ENCODE results near the gene MARCHF6.
A peak's percentile ranks its signal among the peaks of the same experiment; 100 is the strongest.
"Not testable (repeated sequence)": the region's sequence is repeated elsewhere in the genome, so short reads cannot be mapped to it uniquely, and the experiment has no call there.

The MARCHF6 gene

DNA sequence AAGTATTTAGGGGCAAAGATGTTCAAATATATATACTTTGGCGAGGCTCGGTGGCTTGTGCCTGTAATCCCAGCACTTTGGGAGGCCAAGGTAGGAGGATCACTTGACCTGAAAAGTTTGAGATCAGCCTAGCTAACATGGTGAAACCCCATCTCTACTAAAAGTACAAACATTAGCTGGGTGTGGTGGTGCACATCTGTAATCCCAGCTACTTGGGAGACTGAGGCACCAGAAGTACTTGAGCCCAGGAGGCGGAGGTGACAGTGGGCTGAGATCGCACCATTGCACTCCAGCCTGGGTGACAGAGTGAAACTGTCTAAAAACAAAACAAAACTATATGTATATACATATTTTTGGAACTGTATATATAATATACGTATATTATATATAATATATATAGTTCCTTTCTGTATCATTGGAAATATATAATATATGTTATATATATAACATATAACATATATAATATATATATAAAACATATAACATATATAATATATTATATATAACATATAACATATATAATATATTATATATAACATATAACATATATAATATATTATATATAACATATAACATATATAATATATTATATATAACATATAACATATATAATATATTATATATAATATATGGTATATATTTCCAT, 8.9 kb upstream of the MARCHF6 start:
- not testable (repeated sequence) for H3K4me3 ChIP-seq (ENCODE audit: low read depth in 1 of 5, low read length in 5 of 5); H3K9ac ChIP-seq (ENCODE audit: low read length in 5 of 5); H3K36me3 ChIP-seq (ENCODE audit: control insufficient read depth in 5 of 5, insufficient read depth in 5 of 5, low read length in 5 of 5); H3K27me3 ChIP-seq (ENCODE audit: control insufficient read depth in 5 of 5, insufficient read depth in 4 of 5, low read length in 5 of 5); H3K27ac ChIP-seq (ENCODE audit: low read depth, low read length); H3K9me3 ChIP-seq (ENCODE audit: control insufficient read depth in 5 of 5, low read length in 5 of 5); H3K4me1 ChIP-seq (ENCODE audit: control insufficient read depth in 5 of 5, insufficient read depth in 5 of 5, low read length in 5 of 5)

DNA sequence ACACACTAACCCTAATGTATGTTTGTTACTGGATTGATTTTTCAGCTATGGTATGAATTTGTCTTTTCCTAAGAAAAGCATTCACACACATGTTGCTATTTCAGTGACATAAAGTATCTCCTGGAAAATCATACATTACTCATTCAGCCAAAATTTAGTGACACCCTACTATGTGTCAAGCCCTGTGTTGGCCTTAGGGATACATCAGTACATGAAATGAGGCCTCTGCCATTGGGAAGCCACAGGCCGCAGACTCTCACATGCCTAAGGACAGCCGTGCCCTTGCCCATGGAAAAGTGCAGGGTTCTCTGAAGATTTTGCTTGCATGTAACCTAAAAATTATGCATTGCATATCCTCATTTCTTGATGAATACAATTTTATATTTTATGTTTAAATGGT, 5.2 kb upstream of the MARCHF6 start:
- no peaks in the 10 kb centered on the region for H3K9me3 ChIP-seq (ENCODE audit: control insufficient read depth in 5 of 5, low read length in 5 of 5)
- no peak overlapping the region for H3K9ac ChIP-seq (ENCODE audit: low read length in 5 of 5)
- H3K4me3 ChIP-seq (ENCODE audit: low read depth in 1 of 5, low read length in 5 of 5), result no peak overlapping the region
- peaks cover 3 to 15% (median 8%) of the 10 kb centered on the region in 5 donors for H3K4me1 ChIP-seq (ENCODE audit: control insufficient read depth in 5 of 5, insufficient read depth in 5 of 5, low read length in 5 of 5)
- H3K27me3 ChIP-seq (ENCODE audit: control insufficient read depth in 5 of 5, insufficient read depth in 4 of 5, low read length in 5 of 5), result no peaks in the 10 kb centered on the region
- no peaks in the 10 kb centered on the region for H3K36me3 ChIP-seq (ENCODE audit: control insufficient read depth in 5 of 5, insufficient read depth in 5 of 5, low read length in 5 of 5)
- H3K27ac ChIP-seq (ENCODE audit: low read depth, low read length), result no peak overlapping the region

DNA sequence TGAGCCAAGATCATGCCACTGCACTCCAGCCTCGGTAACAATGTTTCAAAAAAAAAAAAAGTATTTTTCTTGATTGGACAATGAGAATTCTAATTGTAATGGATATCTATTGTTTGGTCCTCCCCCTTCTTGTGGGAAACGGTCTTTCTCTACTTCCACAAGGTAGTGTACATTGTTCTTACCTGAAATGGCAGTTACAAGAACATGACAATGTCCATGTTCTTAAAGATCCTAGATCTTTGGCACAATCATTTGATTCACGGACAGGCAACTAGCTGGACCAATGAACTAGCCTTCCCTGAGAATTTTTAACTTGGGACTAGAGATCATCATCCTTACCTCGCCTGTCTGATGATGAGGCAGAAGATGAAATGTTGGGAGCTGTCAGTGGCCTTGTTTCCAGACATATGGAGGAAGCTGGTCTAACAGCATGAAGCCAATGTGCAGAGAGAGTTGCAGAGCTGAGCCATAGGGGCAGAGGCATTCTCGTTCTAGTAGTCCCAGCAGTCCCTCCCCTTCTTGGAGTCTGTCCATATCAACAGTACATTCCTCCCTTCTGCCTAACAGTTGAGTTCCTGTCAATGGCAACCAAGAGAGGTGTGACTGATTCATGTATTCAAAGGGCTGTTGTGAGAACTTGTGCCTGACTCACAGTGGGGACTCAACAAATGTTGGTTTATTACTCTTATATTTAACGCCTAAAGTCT, 2.1 kb upstream of the MARCHF6 start:
- Histone ChIP-seq H3K9me3 (ENCODE audit: control insufficient read depth in 5 of 5, low read length in 5 of 5) (no peaks in the 10 kb centered on the region), H3K9ac (ENCODE audit: low read length in 5 of 5) (no peak overlapping the region), H3K4me3 (ENCODE audit: low read depth in 1 of 5, low read length in 5 of 5) (no peak overlapping the region), H3K27ac (ENCODE audit: low read depth, low read length) (no peak overlapping the region), H3K36me3 (ENCODE audit: control insufficient read depth in 5 of 5, insufficient read depth in 5 of 5, low read length in 5 of 5) (no peaks in the 10 kb centered on the region), H3K4me1 (ENCODE audit: control insufficient read depth in 5 of 5, insufficient read depth in 5 of 5, low read length in 5 of 5) (peaks cover 3 to 28% (median 21%) of the 10 kb centered on the region in 5 donors), H3K27me3 (ENCODE audit: control insufficient read depth in 5 of 5, insufficient read depth in 4 of 5, low read length in 5 of 5) (no peaks in the 10 kb centered on the region)

DNA sequence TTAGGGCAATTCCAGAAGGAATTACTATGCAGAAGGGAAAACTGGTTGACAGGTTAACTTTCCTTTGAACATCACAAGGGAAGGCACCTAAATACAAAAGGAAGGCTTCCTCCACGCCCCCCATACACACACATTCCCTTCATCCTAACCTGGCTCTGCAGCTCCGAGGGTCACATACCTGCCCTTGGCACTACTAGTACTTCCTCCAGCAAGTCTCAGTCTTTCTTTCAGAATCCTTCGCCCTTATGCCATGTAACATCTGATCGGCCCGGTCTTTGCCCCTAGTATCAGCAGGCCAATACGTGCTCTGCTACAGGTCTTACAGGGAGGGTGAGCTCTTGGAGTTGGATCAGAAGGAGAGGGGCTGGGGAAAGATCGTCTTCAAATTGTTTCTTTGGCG, 1.6 kb upstream of the MARCHF6 start:
- Histone ChIP-seq H3K27me3 (ENCODE audit: control insufficient read depth in 5 of 5, insufficient read depth in 4 of 5, low read length in 5 of 5) (no peaks in the 10 kb centered on the region), H3K9me3 (ENCODE audit: control insufficient read depth in 5 of 5, low read length in 5 of 5) (no peaks in the 10 kb centered on the region), H3K9ac (ENCODE audit: low read length in 5 of 5) (no peak overlapping the region), H3K36me3 (ENCODE audit: control insufficient read depth in 5 of 5, insufficient read depth in 5 of 5, low read length in 5 of 5) (no peaks in the 10 kb centered on the region), H3K27ac (ENCODE audit: low read depth, low read length) (peak overlapping the region; percentile 94), H3K4me1 (ENCODE audit: control insufficient read depth in 5 of 5, insufficient read depth in 5 of 5, low read length in 5 of 5) (peaks cover 3 to 33% (median 25%) of the 10 kb centered on the region in 5 donors), H3K4me3 (ENCODE audit: low read depth in 1 of 5, low read length in 5 of 5) (no peak overlapping the region)

DNA sequence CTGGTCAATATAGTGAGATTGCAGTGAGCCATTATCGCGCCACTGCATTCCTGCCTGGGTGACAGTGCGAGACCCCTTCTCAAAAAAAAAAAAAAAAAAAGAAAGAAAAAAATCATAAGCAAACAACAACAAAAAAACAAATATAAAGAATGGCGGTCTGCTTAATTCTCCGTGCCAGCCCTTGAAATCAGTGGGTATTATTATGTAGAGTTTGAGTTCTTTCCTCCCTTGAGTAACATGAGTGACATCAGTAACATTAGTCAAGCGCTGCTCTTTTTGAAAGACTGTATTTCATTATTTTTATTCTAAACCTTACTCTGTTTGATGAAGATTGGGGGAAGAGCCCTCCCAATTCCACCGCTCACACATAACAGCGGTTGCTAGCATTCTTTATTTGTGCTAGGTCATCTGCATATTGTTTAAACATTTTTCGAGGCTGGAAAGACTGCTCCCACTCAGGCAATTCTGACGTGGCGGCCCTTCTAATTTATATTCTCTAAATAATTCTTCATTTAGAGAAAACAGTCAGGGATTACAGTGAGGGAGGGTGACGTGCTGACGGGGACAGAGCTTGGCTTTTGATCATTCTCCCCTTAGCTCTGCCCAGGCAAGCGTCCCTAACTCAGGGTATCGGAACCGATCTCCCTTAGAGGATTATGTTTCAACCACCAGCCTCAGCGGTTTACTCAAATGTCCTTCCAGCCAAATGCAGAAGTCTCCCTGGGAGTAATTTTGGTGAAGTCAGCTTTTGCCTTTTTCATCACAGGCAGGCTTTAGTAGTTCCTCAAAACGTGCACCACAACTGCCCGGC, 860 bp upstream of the MARCHF6 start:
- Histone ChIP-seq H3K4me3 (ENCODE audit: low read depth in 1 of 5, low read length in 5 of 5) (peak overlapping the region; percentile 73 to 91 (median 84)), H3K9me3 (ENCODE audit: control insufficient read depth in 5 of 5, low read length in 5 of 5) (no peaks in the 10 kb centered on the region), H3K27ac (ENCODE audit: low read depth, low read length) (peak overlapping the region; percentile 94), H3K27me3 (ENCODE audit: control insufficient read depth in 5 of 5, insufficient read depth in 4 of 5, low read length in 5 of 5) (no peaks in the 10 kb centered on the region), H3K36me3 (ENCODE audit: control insufficient read depth in 5 of 5, insufficient read depth in 5 of 5, low read length in 5 of 5) (no peaks in the 10 kb centered on the region), H3K9ac (ENCODE audit: low read length in 5 of 5) (peak overlapping the region; percentile 79 to 95 (median 91)), H3K4me1 (ENCODE audit: control insufficient read depth in 5 of 5, insufficient read depth in 5 of 5, low read length in 5 of 5) (peaks cover 3 to 40% (median 29%) of the 10 kb centered on the region in 5 donors)

DNA sequence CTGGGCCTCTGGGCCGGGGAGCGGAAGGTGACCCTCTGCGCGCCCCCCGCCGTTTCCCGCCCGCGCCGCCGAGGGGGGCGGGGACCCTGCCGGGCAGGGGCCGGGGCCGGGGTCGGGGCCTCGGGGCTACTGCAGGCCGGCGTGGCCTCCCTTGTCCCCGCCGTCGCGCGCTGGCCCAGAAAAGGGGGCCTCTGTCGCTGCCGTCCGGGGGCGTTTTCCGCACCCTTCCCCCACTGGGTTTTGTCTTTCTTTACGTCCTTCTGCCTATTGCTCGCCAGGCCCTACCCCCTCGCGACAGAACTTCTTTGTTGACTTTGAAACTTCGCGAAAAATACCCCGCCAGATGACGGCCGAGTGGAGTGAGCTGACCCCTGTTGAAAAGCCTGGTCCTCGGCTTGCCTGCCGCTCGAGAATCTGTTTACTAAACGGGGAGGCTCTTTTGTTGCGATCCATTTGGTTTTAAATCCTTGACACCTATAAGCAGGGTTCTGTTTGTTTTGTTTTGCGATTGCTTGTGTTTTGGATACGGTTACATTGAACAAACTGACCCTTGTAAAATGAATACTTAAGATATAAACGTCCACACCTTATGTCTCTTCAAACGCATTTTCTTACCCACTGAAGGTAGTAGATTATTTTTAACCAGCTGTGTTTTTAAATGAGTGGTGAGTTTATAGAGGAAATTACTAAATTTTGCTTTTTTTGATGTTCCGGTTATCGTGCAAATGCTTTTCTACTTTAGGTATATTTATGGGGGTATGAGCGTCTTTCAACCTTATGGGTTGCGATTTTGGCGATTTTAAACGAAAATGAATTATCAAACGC, 765 bp downstream of the MARCHF6 start:
- Histone ChIP-seq H3K4me3 (ENCODE audit: low read depth in 1 of 5, low read length in 5 of 5) (peak overlapping the region; percentile 73 to 92 (median 86)), H3K27me3 (ENCODE audit: control insufficient read depth in 5 of 5, insufficient read depth in 4 of 5, low read length in 5 of 5) (no peaks in the 10 kb centered on the region), H3K36me3 (ENCODE audit: control insufficient read depth in 5 of 5, insufficient read depth in 5 of 5, low read length in 5 of 5) (peaks cover 0 to 3% (median 0%) of the 10 kb centered on the region in 5 donors), H3K27ac (ENCODE audit: low read depth, low read length) (peak overlapping the region; percentile 94), H3K9me3 (ENCODE audit: control insufficient read depth in 5 of 5, low read length in 5 of 5) (no peaks in the 10 kb centered on the region), H3K9ac (ENCODE audit: low read length in 5 of 5) (peak overlapping the region; percentile 90 to 95 (median 91)), H3K4me1 (ENCODE audit: control insufficient read depth in 5 of 5, insufficient read depth in 5 of 5, low read length in 5 of 5) (peaks cover 3 to 46% (median 38%) of the 10 kb centered on the region in 5 donors)

DNA sequence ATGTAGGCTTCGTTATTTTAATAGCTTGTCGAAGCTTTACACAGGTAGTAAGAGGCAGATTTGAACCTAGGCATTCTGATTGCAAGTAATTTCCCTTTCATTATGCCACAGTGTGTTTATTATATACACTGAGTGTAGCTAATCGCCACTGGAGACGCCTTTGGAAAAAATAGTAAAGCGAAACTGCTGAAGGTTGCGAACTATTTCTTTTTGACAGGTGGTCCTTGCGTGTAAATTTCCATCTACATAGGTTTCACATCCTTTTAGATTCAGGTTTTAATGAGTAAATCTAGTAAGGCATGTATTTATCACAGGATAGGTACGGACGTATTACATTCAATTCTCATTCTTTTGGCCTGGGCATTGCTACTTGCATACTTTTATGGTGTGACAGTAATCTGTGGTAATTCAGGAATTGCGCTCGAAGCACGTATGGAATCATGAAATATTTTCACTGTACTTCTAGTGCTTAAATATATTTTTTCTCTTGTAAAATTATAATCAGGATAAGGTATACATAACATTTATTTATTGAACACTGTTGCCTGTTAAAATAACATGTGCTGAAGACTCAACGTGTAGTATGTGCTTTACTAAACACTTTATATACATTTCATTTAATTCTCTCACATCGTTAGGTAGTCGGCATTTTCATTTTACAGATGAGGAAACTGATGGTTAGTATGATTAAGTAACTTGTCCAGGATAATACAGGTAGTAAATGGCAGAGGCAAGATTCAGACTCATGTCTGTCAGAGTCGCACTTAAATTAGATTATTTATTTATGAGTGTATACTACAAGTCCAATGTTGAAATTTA, 1.8 kb downstream of the MARCHF6 start:
- Histone ChIP-seq H3K27ac (ENCODE audit: low read depth, low read length) (peak overlapping the region; percentile 94), H3K4me1 (ENCODE audit: control insufficient read depth in 5 of 5, insufficient read depth in 5 of 5, low read length in 5 of 5) (peaks cover 3 to 48% (median 38%) of the 10 kb centered on the region in 5 donors), H3K9ac (ENCODE audit: low read length in 5 of 5) (peak overlapping the region; percentile 90 to 95 (median 91)), H3K36me3 (ENCODE audit: control insufficient read depth in 5 of 5, insufficient read depth in 5 of 5, low read length in 5 of 5) (peaks cover 0 to 3% (median 0%) of the 10 kb centered on the region in 5 donors), H3K27me3 (ENCODE audit: control insufficient read depth in 5 of 5, insufficient read depth in 4 of 5, low read length in 5 of 5) (no peaks in the 10 kb centered on the region), H3K4me3 (ENCODE audit: low read depth in 1 of 5, low read length in 5 of 5) (peak overlapping the region; percentile 73 to 92 (median 86)), H3K9me3 (ENCODE audit: control insufficient read depth in 5 of 5, low read length in 5 of 5) (no peaks in the 10 kb centered on the region)

DNA sequence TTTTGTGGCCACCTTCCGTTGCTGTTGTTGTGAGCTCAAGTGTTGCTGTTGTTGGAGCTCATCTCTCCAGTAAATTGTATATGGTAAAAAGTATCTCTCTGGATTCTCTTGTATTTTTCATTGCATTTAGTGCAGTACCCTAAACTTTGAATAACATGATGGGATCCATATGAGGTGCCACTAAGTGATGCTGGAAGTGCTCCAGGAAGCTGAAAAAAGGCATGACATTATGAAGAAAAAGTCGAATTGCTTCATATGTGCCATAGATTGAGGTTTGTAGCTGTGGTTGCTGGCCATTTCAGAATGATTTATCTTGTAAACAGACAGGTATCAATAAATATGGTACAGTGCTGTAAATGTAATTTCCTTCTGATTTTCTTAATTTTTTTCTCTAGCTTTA, 5.5 kb downstream of the MARCHF6 start:
- no peak overlapping the region for H3K27ac ChIP-seq (ENCODE audit: low read depth, low read length)
- H3K4me3 ChIP-seq (ENCODE audit: low read depth in 1 of 5, low read length in 5 of 5), result no peak overlapping the region
- H3K4me1 ChIP-seq (ENCODE audit: control insufficient read depth in 5 of 5, insufficient read depth in 5 of 5, low read length in 5 of 5), result peaks cover 0 to 42% (median 37%) of the 10 kb centered on the region in 5 donors
- no peak overlapping the region for H3K9ac ChIP-seq (ENCODE audit: low read length in 5 of 5)
- H3K27me3 ChIP-seq (ENCODE audit: control insufficient read depth in 5 of 5, insufficient read depth in 4 of 5, low read length in 5 of 5), result no peaks in the 10 kb centered on the region
- H3K36me3 ChIP-seq (ENCODE audit: control insufficient read depth in 5 of 5, insufficient read depth in 5 of 5, low read length in 5 of 5), result peaks cover 0 to 3% (median 0%) of the 10 kb centered on the region in 5 donors
- H3K9me3 ChIP-seq (ENCODE audit: control insufficient read depth in 5 of 5, low read length in 5 of 5), result no peaks in the 10 kb centered on the region

DNA sequence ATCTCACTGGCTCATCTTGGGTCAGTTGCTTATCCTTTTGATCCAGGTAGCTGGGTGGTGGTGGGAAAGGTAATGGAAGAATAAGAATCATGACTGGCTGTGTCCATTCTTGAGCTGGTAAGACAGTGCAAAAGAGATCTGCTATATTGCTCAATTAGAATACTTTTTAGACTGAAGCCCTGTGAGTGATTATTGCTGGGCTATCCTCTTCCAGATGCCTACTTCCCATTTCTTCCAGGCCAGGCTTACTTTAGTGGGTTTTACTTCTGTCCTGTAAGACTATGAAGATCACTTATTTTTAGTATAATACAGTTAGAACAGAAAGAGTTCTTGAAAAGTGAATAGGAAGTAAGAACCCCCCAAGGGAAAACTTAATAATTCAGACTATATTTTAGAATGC, 7.2 kb downstream of the MARCHF6 start:
- H3K27ac ChIP-seq (ENCODE audit: low read depth, low read length), result no peak overlapping the region
- H3K27me3 ChIP-seq (ENCODE audit: control insufficient read depth in 5 of 5, insufficient read depth in 4 of 5, low read length in 5 of 5), result no peaks in the 10 kb centered on the region
- H3K4me3 ChIP-seq (ENCODE audit: low read depth in 1 of 5, low read length in 5 of 5), result no peak overlapping the region
- H3K36me3 ChIP-seq (ENCODE audit: control insufficient read depth in 5 of 5, insufficient read depth in 5 of 5, low read length in 5 of 5), result peaks cover 0 to 3% (median 0%) of the 10 kb centered on the region in 5 donors
- no peaks in the 10 kb centered on the region for H3K9me3 ChIP-seq (ENCODE audit: control insufficient read depth in 5 of 5, low read length in 5 of 5)
- H3K9ac ChIP-seq (ENCODE audit: low read length in 5 of 5), result no peak overlapping the region
- H3K4me1 ChIP-seq (ENCODE audit: control insufficient read depth in 5 of 5, insufficient read depth in 5 of 5, low read length in 5 of 5), result peaks cover 0 to 32% (median 29%) of the 10 kb centered on the region in 5 donors

All from subcutaneous abdominal adipose tissue (tissue), 5 donors.